Left lung (tissue), 10 donors: ENCODE results near the gene POLR2E. TPM values are rescaled to one million over a fixed set of nuclear protein-coding genes. Genes with fewer than 3 reads are reported as not detected.
"Not testable (repeated sequence)": the region's sequence is repeated elsewhere in the genome, so short reads cannot be mapped to it uniquely, and the experiment has no call there.

Experiments
- ATAC-seq: fragments of 200-7000 bp; cut with Tn5 transposase; one replicate; pipeline ENCODE4 v1.9.1; 2020; ENCODE audit warnings: moderate library complexity
- DNase-seq, 4 donors: peaks; one replicate each; pipeline ENCODE4 v3.0.0-alpha.2; 2013 to 2020
- H3K27ac ChIP-seq, 2 donors: fragments of 200-600 bp; sonication (generic) in 1 of 2; one replicate each; pipeline versions ENCODE4 v1.5.0 to v1.8.0; 2020 to 2021
- H3K27me3 ChIP-seq, 2 donors: fragments of 200-600 bp; sonication (generic) in 1 of 2; one replicate each; pipeline versions ENCODE4 v1.5.0 to v1.8.0; 2020 to 2021
- H3K36me3 ChIP-seq, 2 donors: fragments of 200-600 bp; sonication (generic) in 1 of 2; one replicate each; pipeline versions ENCODE4 v1.5.0 to v1.8.0; 2020 to 2021
- H3K4me1 ChIP-seq, 2 donors: fragments of 200-600 bp; one replicate each; pipeline ENCODE4 v1.8.0; 2021
- H3K4me3 ChIP-seq, 2 donors: fragments of 200-600 bp; sonication (generic) in 1 of 2; one replicate each; pipeline versions ENCODE4 v1.5.0 to v1.8.0; 2020 to 2021; ENCODE audit warnings: mild to moderate bottlenecking in 1 of 2
- H3K9me3 ChIP-seq, 2 donors: fragments of 200-600 bp; sonication (generic) in 1 of 2; one replicate each; pipeline versions ENCODE4 v1.5.0 to v1.8.0; 2020 to 2021
- intact Hi-C, 2 donors: fragments of 100-400 bp; cut with DNase I; formaldehyde crosslinking; loops; one replicate each; pipeline versions ENCODE4 v1.11.2 to v1.14.2; 2022
- polyA plus RNA-seq, 6 donors: library from polyadenylated mRNA; unstranded; fragments of 120-200 nt; gene quantifications; one replicate each; pipeline ENCODE4 v1.2.1, GENCODE V29; 2013; ENCODE audit not compliant: insufficient read length in 6 of 6
- total RNA-seq, 2 donors: library from RNA; stranded (reverse); fragmentation: NEBNext Ultra II Directional; extraction: Animal tissue kit (Norgen Biotek cat#: 25700); gene quantifications; one replicate each; pipeline ENCODE4 v1.2.1, GENCODE V29; 2021
- TF ChIP-seq, protein P1 (sequence below), 2 donors: fragments of 200-600 bp; sonication (generic) in 1 of 2; IDR thresholded peaks; one replicate each; pipeline versions ENCODE4 v1.5.0 to v1.8.0; 2021; ENCODE audit warnings: antibody characterized with exemption in 2 of 2
- donor health status: DM: no; HTN: yes; CAD: no.
- donor health status: DM: no; HTN: no; CAD: no.

Gene POLR2E
- total and polyA plus RNA-seq, 8 donors, result 120 to 160 (median 139) TPM

- H3K9me3 ChIP-seq, result no peaks in the 10 kb centered on the region
- ATAC-seq (peak; percentile 83), DNase-seq (peak; percentile 41 to 99 (median 78))
- TF ChIP-seq, protein P1, sequence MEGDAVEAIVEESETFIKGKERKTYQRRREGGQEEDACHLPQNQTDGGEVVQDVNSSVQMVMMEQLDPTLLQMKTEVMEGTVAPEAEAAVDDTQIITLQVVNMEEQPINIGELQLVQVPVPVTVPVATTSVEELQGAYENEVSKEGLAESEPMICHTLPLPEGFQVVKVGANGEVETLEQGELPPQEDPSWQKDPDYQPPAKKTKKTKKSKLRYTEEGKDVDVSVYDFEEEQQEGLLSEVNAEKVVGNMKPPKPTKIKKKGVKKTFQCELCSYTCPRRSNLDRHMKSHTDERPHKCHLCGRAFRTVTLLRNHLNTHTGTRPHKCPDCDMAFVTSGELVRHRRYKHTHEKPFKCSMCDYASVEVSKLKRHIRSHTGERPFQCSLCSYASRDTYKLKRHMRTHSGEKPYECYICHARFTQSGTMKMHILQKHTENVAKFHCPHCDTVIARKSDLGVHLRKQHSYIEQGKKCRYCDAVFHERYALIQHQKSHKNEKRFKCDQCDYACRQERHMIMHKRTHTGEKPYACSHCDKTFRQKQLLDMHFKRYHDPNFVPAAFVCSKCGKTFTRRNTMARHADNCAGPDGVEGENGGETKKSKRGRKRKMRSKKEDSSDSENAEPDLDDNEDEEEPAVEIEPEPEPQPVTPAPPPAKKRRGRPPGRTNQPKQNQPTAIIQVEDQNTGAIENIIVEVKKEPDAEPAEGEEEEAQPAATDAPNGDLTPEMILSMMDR (IDR thresholded peaks at IDR 0.05), result no peak
- intact Hi-C loops, result no loop called here
- H3K4me1 ChIP-seq, result peaks cover 22 to 87% of the 10 kb centered on the region in 2 donors
- no peaks in the 10 kb centered on the region for H3K27me3 ChIP-seq
- peak overlapping the region; percentile 95 to 99 for H3K27ac ChIP-seq
- peak overlapping the region; percentile 62 to 80 for H3K4me3 ChIP-seq
- peaks cover 0 to 51% of the 10 kb centered on the region in 2 donors for H3K36me3 ChIP-seq
Observed at GRCh38 chr19:1131718-1132551, 36.8 kb upstream of the POLR2E start.

DNA sequence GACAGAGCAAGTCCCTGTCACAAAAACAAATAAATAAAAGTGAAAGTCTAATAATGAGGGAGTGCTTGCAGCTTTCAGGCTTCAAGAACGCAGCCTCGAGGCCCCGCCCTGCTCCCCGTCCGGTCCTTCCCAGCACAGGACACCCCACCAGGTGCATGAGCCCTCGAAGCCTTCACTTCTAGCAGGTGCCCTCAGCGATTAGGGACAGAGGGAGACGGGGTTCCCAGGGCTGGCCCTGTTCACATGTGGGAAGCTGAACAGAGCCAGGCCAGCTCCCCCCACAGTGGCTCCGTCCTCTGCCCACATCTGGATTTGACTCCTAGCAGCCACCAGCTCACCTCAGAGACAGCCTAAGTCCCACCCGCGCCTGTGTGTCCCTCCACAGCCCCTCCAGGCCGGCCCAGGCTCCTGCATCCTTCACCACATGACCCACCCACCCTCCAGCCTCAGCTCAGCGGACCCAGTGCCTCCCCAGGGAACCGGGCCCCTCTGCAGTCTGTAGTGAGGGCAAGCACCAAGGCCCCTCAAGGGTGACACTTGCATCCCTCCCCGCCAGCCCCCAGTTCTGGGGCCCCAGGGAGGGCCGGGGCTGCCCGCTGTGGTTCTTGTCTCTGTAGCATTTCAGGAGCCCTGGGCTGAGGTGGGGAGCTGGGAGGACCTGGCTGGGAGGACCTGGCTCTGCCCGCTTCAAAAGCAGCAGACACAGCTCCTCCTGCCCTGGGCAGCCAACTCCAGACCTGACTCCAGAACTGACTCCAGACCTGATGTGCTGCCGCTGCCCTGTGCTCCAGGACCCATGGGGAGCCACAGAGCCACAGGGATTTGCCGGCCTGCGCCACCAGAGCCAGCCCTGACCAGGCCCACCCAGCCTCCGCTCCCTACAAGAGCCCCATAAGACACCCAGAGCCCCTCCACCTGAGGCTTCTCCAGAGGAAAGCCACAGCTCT lies 35.9 kb upstream of the POLR2E start:
- ATAC-seq (peak; percentile 11), DNase-seq (no peak)
- Histone ChIP-seq H3K27ac (peak overlapping the region; percentile 95 to 99), H3K27me3 (no peaks in the 10 kb centered on the region), H3K36me3 (peaks cover 0 to 51% of the 10 kb centered on the region in 2 donors), H3K4me1 (peaks cover 22 to 88% of the 10 kb centered on the region in 2 donors), H3K4me3 (peak overlapping the region; percentile 62 to 80), H3K9me3 (no peaks in the 10 kb centered on the region)
- intact Hi-C loops, result no loop called here
- TF ChIP-seq, protein P1 (IDR thresholded peaks at IDR 0.05), result no peak

GRCh38 chr19:1129535-1129934 lies 34.4 kb upstream of the POLR2E start:
- TF ChIP-seq, protein P1 (IDR thresholded peaks at IDR 0.05), result no peak
- H3K4me1 ChIP-seq, result peaks cover 22 to 88% of the 10 kb centered on the region in 2 donors
- H3K27me3 ChIP-seq, result no peaks in the 10 kb centered on the region
- intact Hi-C loops, result no loop called here
- no peaks in the 10 kb centered on the region for H3K9me3 ChIP-seq
- peak overlapping the region in 1 of 2 donors; percentile 13 for H3K27ac ChIP-seq
- H3K36me3 ChIP-seq, result peaks cover 0 to 58% of the 10 kb centered on the region in 2 donors
- ATAC-seq (no peak), DNase-seq (no peak)
- H3K4me3 ChIP-seq, result peak overlapping the region in 1 of 2 donors; percentile 80

- ATAC-seq, DNase-seq, H3K27me3 ChIP-seq, H3K4me3 ChIP-seq, H3K9me3 ChIP-seq, intact Hi-C loops: not testable (repeated sequence)
- peak overlapping the region in 1 of 2 donors; percentile 13 for H3K27ac ChIP-seq
- peaks cover 0 to 62% of the 10 kb centered on the region in 2 donors for H3K36me3 ChIP-seq
- peaks cover 22 to 88% of the 10 kb centered on the region in 2 donors for H3K4me1 ChIP-seq
Observed at GRCh38 chr19:1129084-1129483, 33.9 kb upstream of the POLR2E start.

DNA sequence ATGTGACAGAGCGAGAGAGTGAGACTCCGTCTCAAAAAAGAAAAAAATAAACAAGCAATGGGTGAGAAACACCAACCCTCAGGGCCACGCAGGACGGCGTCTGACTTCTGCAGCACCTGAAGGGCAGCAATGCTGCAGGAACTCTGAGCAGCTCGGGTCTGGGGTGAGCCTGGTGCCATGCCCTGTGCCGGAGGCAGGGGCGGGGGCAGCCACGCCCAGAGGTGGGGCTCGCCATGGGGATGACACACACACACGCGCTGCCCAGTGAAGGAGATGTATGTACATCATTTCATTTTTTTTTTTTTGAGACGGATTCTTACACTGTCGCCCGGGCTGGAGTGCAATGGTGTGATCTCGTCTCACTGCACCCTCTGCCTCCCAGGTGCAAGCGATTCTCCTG lies 32.9 kb upstream of the POLR2E start:
- DNase-seq (no peak), ATAC-seq (no peak)
- H3K4me1 ChIP-seq, result peaks cover 17 to 88% of the 10 kb centered on the region in 2 donors
- TF ChIP-seq, protein P1 (IDR thresholded peaks at IDR 0.05), result no peak
- intact Hi-C loops, result no loop called here
- no peak overlapping the region for H3K4me3 ChIP-seq
- no peak overlapping the region for H3K27ac ChIP-seq
- H3K27me3 ChIP-seq, result no peaks in the 10 kb centered on the region
- H3K9me3 ChIP-seq, result no peaks in the 10 kb centered on the region
- H3K36me3 ChIP-seq, result peaks cover 0 to 72% of the 10 kb centered on the region in 2 donors
